Activated naive CD4-positive, alpha-beta T cell treated with anti-CD3 and anti-CD28 coated beads, Interleukin-2, amount 50 U/mL, for 72 hours (primary cell): ENCODE measurements around the gene SEL1L3. TPM values are rescaled to one million over a fixed set of nuclear protein-coding genes. Genes with fewer than 3 reads are reported as not detected.

Experiments
- ATAC-seq, 2 donors: fragments of 150-1000 bp; cut with Tn5 transposase; 2 replicates each; pipeline ENCODE4 v1.10.0; 2021; ENCODE audit warnings: mild to moderate bottlenecking in 2 of 2, moderate library complexity in 2 of 2
- DNase-seq, 2 donors: peaks; one replicate each; pipeline ENCODE4 v3.0.0; 2021 to 2022; ENCODE audit warnings: low spot score in 2 of 2
- H3K27ac Mint-ChIP-seq, 2 donors: one replicate each; pipeline ENCODE4 v1.8.0; 2022; ENCODE audit warnings: mild to moderate bottlenecking in 2 of 2, mixed read lengths in 2 of 2
- H3K36me3 Mint-ChIP-seq, 2 donors: one replicate each; pipeline ENCODE4 v1.8.0; 2022; ENCODE audit warnings: mixed read lengths in 2 of 2
- H3K9me3 Mint-ChIP-seq, 2 donors: one replicate each; pipeline ENCODE4 v1.8.0; 2022; ENCODE audit warnings: mixed read lengths in 2 of 2
- total RNA-seq, 2 donors: library from RNA; stranded (reverse); gene quantifications; one replicate each; pipeline ENCODE4 v1.2.3, GENCODE V29; 2022

SEL1L3 gene
- total RNA-seq, 2 donors from 2014 or later = 32.8 to 44.3 TPM

DNA sequence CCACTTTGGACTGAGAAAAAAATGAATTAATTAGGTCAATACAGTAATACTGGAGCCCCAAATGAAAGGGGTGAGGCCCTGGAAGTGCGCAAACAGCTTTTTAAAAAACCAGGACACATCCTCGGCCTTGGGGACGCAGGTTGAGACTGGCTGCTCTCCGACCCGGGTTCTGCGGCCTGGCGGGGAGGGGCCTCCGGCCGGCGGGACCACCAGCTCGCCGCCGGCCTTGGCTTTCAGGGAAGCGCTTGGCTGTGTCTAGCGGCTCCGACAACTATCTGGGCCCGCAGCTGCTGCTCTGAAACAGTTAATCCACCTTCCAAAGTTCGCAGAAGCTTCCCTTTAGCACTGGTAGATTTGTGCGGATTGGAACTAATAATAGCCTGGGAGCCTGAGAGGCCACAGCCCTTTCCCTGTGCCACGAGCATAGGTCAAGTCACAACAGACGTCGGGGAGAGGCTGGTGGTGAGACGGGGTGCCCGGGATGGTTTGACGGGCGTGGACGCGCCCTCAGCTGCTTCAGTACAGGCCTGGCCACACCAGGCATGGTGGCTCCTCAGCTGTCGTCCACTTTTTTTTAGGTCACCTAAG, 1.1 kb upstream of the SEL1L3 start:
- peak overlapping the region in 1 of 2 donors; percentile 61 for H3K27ac Mint-ChIP-seq
- peaks cover 15 to 20% of the 10 kb centered on the region in 2 donors for H3K36me3 Mint-ChIP-seq
- no peaks in the 10 kb centered on the region for H3K9me3 Mint-ChIP-seq
- ATAC-seq = no peak
- no peak for DNase-seq

DNA sequence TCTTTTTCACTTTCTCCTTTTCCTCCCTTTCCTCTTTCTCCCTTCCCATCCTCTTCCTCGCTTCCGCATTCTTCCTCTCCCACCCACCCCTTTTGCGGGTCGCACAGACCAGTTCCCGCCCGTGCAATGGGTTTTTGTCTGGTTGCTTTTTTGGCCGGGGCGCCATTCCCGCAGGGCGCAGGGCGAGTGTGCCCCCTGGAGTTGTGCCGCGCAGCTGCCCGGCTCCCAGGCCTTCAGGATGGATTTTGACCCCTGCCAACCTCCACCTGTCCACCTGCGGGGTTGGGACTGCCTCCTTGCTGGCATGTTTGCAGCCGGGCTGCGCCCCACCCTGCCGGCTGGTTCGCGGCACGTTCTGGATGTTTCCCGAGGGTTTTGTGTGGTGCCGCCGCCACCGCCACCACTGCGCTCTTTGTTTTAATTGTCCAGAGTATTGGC, 578 bp upstream of the SEL1L3 start:
- peak overlapping the region in 1 of 2 donors; percentile 61 for H3K27ac Mint-ChIP-seq
- no peaks in the 10 kb centered on the region for H3K9me3 Mint-ChIP-seq
- H3K36me3 Mint-ChIP-seq = peaks cover 15 to 25% of the 10 kb centered on the region in 2 donors

DNA sequence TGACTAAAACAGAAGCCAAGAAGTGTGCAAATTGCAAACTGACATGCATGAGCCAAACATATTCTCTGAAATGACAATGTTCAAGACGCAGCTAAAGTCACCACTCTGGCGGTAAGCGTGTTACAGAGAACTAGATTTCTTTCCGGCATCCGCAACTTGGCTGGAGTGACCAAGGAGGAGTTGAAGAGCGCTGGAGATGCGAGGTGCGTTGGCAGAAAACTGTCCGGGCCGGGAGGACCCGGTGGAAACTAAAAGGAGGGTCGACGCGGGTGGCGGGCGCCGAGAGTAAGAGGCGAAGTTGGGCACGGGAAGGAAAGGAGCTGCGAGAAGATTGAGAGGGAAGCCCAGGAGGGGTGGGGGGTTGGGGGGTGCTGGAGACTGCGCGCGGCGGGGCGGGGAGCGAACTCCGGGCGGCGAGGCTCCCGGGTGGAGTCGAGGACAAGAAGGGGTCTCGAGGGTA, 807 bp downstream of the SEL1L3 start:
- ATAC-seq = peak; percentile 50 to 60
- peak overlapping the region; percentile 96 to 99 for H3K27ac Mint-ChIP-seq
- H3K9me3 Mint-ChIP-seq = no peaks in the 10 kb centered on the region
- peaks cover 15 to 31% of the 10 kb centered on the region in 2 donors for H3K36me3 Mint-ChIP-seq
- peak; percentile 36 to 58 for DNase-seq

More for the DNA sequence above, 578 bp upstream of the SEL1L3 start:
- no peak for ATAC-seq
- DNase-seq = no peak

DNA sequence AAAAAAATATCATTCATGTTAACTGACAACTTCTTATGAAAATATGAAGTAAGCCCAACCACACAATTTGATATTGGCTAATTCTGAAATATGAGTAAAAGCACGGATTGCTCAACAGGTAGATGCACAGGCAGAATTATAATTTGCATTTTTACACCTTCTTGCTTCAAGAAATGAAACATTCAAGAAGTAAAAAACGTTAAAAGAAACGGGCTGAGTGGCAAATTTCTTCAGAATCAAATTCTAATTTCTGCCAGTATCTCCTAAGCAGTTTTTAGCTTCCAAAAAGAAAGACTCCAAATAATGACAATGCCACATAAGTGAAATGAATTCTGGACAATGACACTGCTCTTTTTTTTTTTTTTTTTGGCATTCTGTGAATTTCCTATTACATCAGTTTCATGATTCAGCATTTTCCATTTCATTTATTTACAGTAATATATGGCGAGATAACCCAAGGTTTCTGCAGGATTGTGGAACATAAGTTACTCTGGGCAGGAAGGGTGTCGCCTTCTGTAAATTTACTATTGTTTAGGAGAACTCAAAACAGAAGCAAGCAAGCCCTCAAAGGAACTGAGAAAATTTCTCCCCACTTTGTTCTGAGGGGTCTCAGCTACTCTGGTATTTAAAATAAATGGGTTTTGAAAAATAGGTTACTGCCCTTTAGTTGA, 1.4 kb downstream of the SEL1L3 start:
- Mint-ChIP-seq H3K9me3 (no peaks in the 10 kb centered on the region), H3K36me3 (peaks cover 15 to 31% of the 10 kb centered on the region in 2 donors), H3K27ac (peak overlapping the region; percentile 96 to 99)
- no peak for DNase-seq
- no peak for ATAC-seq

DNA sequence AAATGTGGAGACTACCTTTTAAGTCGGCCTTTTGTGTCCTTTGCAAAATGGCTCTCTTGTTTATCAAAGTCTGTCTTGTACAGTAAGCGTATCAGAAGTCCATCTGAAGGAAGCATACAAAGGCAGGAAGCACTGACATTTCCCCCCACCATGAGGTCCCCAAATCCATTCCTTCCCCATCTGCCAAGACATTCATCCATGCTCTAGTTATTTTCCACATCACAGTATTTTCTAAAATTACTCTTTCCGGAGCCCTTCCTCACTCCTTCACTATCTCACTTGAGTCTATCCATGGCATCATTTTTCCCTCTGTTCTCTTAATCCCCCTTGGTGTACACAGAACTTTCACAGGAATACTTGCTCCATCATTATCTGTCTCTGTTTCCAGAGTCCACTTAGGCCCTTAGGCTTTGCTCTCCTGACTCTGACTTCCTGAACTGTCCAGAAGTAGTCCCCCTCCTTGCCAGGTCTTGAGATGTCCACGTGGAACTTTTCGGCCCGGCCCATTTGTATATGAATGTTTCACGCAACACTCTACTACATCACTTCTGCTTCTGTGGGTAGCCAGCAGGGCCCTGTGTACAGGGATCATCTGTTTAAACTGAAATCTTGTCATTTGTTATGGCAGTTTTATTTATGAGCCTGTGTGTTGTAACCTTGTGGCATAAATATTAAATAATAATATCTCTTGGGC, 2.1 kb downstream of the SEL1L3 start:
- H3K36me3 Mint-ChIP-seq = peaks cover 15 to 31% of the 10 kb centered on the region in 2 donors
- ATAC-seq (no peak), DNase-seq (no peak)
- no peaks in the 10 kb centered on the region for H3K9me3 Mint-ChIP-seq
- peak overlapping the region; percentile 91 to 96 for H3K27ac Mint-ChIP-seq

DNA sequence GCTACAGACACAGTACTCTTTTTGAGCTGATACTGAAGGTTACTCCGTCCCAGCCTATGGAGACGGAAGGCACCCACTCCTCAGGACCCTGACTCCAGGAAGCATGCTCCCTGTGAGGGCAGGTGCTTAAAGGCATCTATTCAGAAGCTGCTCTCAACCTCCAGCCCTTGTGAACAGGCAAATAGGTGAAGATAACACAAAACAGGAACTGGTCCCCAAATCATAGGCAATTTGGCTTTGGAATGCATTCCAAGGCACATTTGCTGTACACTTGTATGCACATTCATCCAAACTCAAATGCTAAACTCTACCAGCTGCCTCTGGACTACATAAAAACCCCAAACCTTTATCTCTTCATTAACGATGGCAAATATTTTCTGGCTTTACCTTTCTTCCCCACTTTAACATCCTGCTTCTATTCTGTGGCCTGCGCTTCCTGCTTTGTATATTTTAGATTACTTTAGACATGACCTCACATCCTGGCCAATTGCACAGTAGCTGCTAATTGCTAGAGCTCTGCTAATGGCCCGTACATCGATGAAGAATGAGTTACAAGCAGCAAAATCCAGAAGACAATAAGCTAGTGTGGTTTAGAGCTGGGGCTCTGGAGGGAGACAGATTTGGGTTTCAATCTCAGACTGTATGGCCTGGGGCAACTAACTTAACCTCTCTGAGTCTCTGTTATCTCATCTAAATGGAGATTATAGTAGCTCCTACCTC, 3.2 kb downstream of the SEL1L3 start:
- ATAC-seq (peak in 1 of 2 donors; percentile 21), DNase-seq (no peak)
- Mint-ChIP-seq H3K9me3 (no peaks in the 10 kb centered on the region), H3K27ac (peak overlapping the region; percentile 8 to 96), H3K36me3 (peaks cover 15 to 31% of the 10 kb centered on the region in 2 donors)

DNA sequence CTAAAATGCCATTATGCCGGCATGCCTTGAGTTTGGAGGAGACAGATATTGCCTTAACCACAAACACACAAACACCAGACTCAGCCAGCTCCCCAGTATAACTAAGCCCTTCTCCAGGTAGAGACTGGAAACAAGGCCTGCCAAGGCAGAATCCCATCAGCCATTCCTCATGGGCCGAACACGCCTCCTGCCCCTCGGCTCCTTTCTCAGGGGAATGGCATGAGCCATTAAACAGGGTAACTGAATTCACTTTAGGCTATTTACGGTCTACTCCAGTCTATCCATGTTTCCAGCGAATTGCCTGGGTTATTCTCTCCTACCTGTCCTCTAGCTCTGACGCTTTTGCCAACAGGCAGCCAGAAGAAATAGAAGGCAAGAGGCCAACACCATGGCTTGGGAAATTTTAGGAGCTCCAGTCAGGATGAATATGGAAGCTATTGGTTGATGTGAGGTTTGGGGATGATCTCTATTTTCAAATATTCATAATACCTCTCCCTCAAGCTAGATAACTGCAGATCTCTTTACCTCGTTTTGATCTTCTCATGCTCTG, 4.9 kb downstream of the SEL1L3 start:
- no peak for ATAC-seq
- Mint-ChIP-seq H3K9me3 (no peaks in the 10 kb centered on the region), H3K27ac (peak overlapping the region in 1 of 2 donors; percentile 96), H3K36me3 (peaks cover 15 to 31% of the 10 kb centered on the region in 2 donors)
- no peak for DNase-seq

DNA sequence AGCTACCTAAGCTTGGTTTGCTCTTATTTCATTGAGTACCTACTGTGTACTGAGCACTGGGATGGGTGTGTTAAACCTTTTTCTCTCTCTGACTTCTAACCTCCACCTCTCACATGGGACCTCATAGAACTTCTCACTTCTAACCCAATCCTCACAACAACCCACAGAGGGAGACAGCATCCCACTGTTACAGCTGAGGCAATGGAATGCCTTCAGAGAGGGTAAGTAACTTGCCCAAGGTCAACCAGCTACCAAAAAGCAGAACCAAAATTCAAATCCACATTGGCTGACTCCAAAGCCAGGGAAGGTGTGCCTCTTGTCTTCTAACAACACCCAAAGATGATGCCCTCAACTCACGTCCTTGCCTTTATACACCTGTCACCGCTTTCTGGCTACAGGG, 5.4 kb downstream of the SEL1L3 start:
- DNase-seq (no peak), ATAC-seq (no peak)
- no peak overlapping the region for H3K27ac Mint-ChIP-seq
- peaks cover 15 to 31% of the 10 kb centered on the region in 2 donors for H3K36me3 Mint-ChIP-seq
- H3K9me3 Mint-ChIP-seq = no peaks in the 10 kb centered on the region

DNA sequence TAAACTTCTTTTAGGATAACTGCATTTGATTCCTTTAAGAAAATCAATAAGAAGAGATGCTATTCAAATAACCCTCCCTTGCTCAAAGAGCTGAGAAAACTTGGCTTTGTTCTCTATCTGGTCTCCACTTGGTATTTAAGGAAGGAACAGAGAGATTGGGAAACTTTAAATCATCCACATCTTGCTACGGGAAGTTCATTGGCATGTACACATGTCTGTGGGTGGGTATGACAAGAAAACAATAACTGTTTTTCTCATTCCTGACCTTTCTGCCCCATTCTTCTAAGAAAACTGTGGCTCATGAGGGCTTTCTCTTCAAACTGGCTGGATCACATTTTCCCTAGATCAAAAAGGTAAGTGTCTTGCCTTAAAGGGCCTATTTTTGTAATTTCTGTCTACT, 6.0 kb downstream of the SEL1L3 start:
- DNase-seq (no peak), ATAC-seq (no peak)
- Mint-ChIP-seq H3K36me3 (peaks cover 9 to 25% of the 10 kb centered on the region in 2 donors), H3K9me3 (no peaks in the 10 kb centered on the region), H3K27ac (no peak overlapping the region)

DNA sequence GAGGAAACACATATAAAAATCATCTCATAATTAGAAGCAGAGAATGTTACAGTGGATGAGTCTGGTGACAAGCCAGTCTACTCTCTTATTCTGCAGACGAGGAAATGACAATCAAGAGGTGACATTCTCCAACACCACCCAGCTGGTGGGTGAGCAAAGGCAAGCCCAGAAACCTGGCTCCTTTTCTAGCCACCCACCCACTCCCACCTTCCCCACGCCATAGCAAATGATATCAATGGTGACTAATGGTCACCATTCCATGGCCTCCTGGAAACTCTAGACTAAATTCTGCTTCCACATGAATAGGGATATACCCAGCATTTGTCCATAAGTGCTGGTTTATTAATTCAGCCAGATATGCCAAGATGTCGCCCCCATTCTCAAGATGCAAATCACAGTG, 10.7 kb downstream of the SEL1L3 start:
- no peak for DNase-seq
- peaks cover 7% of the 10 kb centered on the region in 2 donors for H3K36me3 Mint-ChIP-seq
- ATAC-seq = no peak
- H3K27ac Mint-ChIP-seq = peak overlapping the region in 1 of 2 donors; percentile 34
- no peaks in the 10 kb centered on the region for H3K9me3 Mint-ChIP-seq

DNA sequence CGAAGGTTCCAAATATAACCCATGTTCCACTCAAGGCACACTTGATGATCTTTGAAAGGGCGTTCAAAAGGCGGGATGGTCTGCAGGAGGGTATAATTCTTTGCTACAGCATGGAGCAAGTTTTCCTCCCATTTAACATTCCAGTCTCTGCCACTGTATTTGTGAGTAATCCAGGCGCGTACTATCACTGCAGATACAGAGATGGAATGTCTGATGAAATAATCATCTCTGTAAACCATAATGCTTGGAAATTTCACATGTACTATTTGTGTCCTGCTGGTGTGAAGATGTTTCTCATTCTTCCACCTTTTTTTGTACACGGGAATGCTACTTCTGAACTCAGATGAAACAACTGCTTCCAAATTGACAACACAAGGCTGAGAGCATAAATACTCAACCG, 15.5 kb downstream of the SEL1L3 start:
- peak overlapping the region in 1 of 2 donors; percentile 66 for H3K27ac Mint-ChIP-seq
- DNase-seq = no peak
- H3K36me3 Mint-ChIP-seq = peaks cover 9 to 33% of the 10 kb centered on the region in 2 donors
- H3K9me3 Mint-ChIP-seq = no peaks in the 10 kb centered on the region
- ATAC-seq = no peak

DNA sequence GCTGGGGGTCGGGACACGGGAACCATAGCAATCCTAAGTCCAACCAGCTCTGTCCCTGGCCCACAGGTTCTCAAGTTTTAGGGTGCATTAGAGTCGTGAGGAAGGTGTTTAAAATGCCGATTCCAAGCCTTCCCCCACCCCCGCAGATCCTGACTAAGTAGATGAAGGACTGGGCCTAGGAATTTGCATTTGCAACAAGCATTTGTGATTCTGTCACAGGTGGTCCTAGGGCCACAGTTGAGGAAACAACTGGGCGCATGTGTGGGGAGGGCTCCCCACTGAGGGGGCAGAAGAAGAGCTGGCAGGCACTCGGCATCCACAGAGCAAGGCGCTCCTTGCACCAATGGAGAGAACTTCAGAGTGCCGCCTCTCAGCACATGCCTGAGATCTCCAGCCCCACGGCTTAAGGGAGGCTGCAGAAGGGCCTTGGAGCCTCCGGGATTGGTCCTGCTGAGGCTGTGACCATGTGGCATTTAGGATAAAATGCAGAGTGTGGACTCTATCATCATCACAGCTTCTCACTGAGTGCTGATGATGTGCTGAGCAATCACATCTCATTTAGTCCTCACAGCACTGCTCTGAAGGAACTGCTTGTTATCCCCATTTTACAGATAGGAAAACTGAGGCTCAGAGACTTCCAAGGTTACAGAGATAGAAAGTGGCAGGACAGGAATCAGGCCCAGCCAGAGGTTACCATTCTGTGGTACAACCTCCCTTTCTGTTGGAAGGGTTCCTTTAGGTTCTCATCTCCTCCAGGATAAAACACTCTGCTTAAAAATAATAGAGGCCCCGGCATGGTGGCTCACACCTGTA, 16.7 kb downstream of the SEL1L3 start:
- no peak for ATAC-seq
- no peak overlapping the region for H3K27ac Mint-ChIP-seq
- no peaks in the 10 kb centered on the region for H3K9me3 Mint-ChIP-seq
- H3K36me3 Mint-ChIP-seq = peaks cover 9 to 33% of the 10 kb centered on the region in 2 donors
- no peak for DNase-seq

DNA sequence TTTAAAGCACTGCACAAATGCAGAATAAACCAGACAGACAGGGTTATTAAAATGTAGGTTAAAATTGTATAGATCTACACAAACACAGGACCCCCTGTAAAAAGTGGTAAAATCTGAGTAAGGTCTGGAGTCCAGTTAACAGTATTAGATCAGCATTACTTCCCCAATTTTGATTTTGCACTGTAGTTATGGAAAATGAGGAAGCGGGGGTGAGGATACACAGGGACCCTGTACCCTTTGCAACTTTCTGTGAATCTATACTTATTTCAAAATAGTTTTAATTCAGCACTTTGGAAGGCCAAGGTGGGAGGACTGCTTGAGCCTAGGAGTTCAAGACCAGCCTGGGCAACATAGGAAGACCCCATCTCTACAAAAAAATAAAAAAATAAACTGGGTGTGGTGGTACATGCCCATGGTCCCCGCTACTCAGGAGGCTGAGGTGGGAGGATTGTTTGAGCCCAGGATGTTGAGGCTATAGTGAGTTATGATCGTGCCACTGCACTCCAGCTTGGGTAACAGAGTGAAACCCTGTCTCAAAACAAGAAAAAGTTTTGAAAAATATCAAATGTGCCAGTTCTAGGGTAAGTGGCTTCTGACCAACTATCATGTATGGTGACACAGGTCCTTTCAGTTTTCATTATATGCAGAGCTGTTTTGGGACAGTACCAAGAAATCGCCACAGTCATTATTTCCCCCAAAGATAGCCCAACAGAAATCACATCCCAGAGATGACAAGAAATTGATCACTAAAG, 17.7 kb downstream of the SEL1L3 start:
- DNase-seq = no peak
- ATAC-seq = peak; percentile 60 to 76
- H3K9me3 Mint-ChIP-seq = no peaks in the 10 kb centered on the region
- no peak overlapping the region for H3K27ac Mint-ChIP-seq
- H3K36me3 Mint-ChIP-seq = peaks cover 9 to 33% of the 10 kb centered on the region in 2 donors

DNA sequence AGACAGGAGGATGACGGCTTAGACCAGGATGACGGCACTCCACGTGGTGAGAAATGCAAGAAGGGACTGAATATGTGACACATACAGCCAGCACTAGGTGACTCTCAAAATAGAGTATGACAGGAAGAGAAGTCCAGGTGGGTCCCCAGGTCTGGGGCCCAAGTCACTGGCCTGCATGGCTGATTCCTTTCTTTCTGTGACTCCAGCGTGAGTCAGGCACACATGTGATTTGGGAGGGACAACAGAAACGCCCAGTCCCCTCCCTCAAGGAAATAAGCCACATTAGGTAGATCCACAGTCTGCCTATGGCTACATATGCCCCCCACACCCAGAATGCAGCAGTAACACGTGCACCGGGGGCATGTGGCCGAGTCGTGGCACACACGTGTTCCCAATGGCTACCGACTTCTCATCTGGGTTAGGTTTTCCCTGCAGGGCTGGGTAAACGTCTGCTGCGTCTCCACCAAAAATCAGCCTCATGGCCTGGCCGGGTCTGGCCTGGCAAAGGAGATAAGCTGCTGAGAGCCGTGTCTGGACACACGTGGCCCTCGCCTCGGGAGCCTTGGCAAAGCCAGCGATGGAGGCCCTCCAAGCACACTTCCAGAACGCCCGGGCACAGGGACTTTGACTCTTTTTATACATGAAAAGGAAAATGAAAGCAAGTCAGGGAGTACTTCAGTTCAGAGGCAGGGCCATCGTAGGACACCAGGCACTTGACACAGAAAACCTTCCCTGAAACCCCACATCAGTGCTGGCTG, 19.3 kb downstream of the SEL1L3 start:
- Mint-ChIP-seq H3K36me3 (peaks cover 9 to 27% of the 10 kb centered on the region in 2 donors), H3K27ac (peak overlapping the region; percentile 25 to 72), H3K9me3 (no peaks in the 10 kb centered on the region)
- peak; percentile 16 to 80 for ATAC-seq
- DNase-seq = no peak
